Measurements from ENCODE around the gene ANKRD40CL.

The ANKRD40CL gene

DNA sequence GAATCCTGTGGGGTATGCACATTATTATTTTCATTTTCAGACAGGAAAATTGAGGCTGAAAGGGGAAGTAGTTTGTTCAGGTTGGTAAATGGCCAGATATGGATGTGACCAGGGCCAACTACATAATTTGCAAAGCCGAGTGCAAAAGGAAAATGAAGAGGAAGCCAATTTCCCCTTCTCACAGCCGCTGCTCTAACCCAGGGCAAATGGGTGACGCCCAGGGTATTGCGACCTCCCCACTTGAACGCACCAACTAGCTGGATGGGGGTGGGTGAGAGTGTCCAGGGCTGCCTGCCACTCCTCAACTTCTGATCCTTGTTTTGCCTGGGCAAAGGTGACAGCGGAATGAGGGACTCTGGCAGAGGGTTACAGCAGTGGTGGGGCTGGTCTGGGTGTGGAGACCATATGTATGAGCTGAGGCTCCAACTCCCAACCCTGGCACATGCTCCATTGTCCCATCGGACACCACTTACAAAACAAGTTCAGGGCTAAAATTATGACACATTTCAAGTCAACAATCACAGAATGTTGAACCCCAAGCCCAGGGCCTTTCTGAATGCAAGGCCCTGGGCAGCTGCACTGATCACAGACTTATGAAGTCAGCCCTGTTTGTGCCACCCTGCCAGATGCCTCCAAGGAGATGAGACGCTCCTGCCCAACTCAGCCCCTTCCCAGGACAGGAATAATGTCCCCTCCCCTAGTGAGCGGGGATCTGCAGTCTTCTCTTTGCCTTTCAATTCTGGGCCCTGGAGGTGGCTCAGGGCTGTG is 1.7 kb downstream of the ANKRD40CL start:
- H3K27me3 ChIP-seq (replicated peaks; ENCODE audit: control insufficient read depth, insufficient read depth, low read length, poor library complexity, severe bottlenecking) = peaks cover 2% of the 10 kb centered on the region
- no peak overlapping the region for H3K27ac ChIP-seq (ENCODE audit: insufficient read depth, low read length, poor library complexity, severe bottlenecking)
- no peaks in the 10 kb centered on the region for H3K36me3 ChIP-seq (ENCODE audit: control insufficient read depth, insufficient read depth, low read length)
- H3K4me3 ChIP-seq (ENCODE audit: insufficient read depth, low read depth, low read length, poor library complexity, severe bottlenecking) = no peak overlapping the region
- peaks cover 4% of the 10 kb centered on the region for H3K4me1 ChIP-seq (ENCODE audit: control insufficient read depth, insufficient read depth, low read length, poor library complexity, severe bottlenecking)
- no peak for DNase-seq
- H3K9me3 ChIP-seq (ENCODE audit: control insufficient read depth, low read length) = no peaks in the 10 kb centered on the region

DNA sequence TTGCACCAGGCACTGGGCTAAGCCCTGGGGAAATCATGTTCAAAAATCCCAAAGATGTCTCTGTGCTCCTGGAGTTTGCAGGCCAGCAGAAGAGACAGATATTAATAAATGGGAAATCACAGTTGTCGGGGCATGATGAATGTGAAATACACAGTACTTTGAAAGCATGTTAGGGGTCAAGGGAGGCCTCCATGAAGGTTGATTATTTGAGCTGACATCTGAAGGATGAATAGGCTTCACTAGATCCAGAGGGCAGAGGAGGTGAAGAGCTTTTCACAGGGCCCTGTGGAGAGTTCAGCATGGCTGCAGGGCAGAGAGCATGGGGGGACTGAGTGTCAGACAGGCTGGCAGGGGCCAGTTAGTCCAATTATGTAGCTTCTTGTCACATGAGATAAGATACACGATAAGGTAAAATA is 2.6 kb downstream of the ANKRD40CL start:
- no peak for DNase-seq
- Histone ChIP-seq H3K4me1 (ENCODE audit: control insufficient read depth, insufficient read depth, low read length, poor library complexity, severe bottlenecking) (peaks cover 4% of the 10 kb centered on the region), H3K36me3 (ENCODE audit: control insufficient read depth, insufficient read depth, low read length) (no peaks in the 10 kb centered on the region), H3K27me3 (replicated peaks; ENCODE audit: control insufficient read depth, insufficient read depth, low read length, poor library complexity, severe bottlenecking) (peaks cover 2% of the 10 kb centered on the region), H3K9me3 (ENCODE audit: control insufficient read depth, low read length) (no peaks in the 10 kb centered on the region), H3K4me3 (ENCODE audit: insufficient read depth, low read depth, low read length, poor library complexity, severe bottlenecking) (no peak overlapping the region), H3K27ac (ENCODE audit: insufficient read depth, low read length, poor library complexity, severe bottlenecking) (no peak overlapping the region)

DNA sequence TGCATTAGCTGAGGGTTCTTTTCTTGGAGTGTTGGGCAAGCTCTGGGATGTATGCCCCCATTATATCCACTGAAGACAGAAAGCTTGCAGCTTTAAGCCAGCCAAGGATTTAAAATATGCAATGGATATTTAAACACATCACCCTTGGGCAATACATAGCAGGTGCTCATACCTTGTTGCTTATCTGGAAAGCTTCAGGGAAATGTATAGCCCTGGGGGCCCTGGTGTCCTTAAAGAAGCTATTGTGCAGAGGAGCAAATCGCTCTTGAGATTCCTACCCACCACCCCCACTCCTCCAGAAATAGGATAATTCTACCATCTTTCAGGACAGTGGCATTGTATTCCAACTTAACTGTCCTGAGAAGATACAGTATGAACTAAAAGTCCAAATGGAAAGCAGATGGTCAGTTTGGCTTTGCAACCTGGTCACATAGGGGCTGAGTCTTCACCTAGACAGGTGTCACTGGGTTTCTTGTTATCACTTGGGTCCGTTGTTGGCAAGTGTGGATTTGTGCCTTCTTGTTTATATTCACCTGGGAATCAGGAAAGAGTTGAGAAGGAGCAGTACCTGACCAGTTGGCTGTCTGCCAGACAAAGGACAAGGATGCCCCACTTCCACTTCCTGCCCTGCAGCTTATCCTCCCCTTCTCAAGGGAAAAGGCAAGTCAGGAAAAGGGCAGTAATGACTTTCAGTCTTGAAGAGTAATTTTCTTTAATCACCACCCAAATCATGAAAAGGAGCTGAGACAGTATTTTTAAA is 3.4 kb downstream of the ANKRD40CL start:
- no peaks in the 10 kb centered on the region for H3K36me3 ChIP-seq (ENCODE audit: control insufficient read depth, insufficient read depth, low read length)
- no peaks in the 10 kb centered on the region for H3K9me3 ChIP-seq (ENCODE audit: control insufficient read depth, low read length)
- DNase-seq = no peak
- H3K4me1 ChIP-seq (ENCODE audit: control insufficient read depth, insufficient read depth, low read length, poor library complexity, severe bottlenecking) = peaks cover 4% of the 10 kb centered on the region
- peaks cover 2% of the 10 kb centered on the region for H3K27me3 ChIP-seq (replicated peaks; ENCODE audit: control insufficient read depth, insufficient read depth, low read length, poor library complexity, severe bottlenecking)
- H3K4me3 ChIP-seq (ENCODE audit: insufficient read depth, low read depth, low read length, poor library complexity, severe bottlenecking) = no peak overlapping the region
- no peak overlapping the region for H3K27ac ChIP-seq (ENCODE audit: insufficient read depth, low read length, poor library complexity, severe bottlenecking)

DNA sequence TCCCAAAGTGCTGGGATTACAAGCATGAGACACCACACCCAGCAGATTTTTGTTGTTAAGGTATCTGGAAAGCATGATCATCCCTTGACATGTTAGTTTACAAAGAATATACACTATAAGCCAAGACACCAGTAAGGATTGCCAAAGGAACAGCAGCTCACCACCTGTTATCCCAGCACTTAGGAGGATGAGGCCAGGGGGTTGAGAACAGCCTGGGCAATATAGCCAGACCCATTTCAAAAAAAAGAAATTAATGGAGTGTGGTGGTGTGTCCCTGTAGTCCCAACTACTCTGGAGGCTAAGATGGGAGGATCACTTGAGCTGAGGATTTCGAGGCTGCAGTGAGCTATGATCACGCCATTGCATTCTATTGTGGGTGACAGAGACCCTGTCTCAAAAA is 5.1 kb downstream of the ANKRD40CL start:
- Histone ChIP-seq H3K4me3 (ENCODE audit: insufficient read depth, low read depth, low read length, poor library complexity, severe bottlenecking) (no peak overlapping the region), H3K4me1 (ENCODE audit: control insufficient read depth, insufficient read depth, low read length, poor library complexity, severe bottlenecking) (peaks cover 4% of the 10 kb centered on the region), H3K36me3 (ENCODE audit: control insufficient read depth, insufficient read depth, low read length) (no peaks in the 10 kb centered on the region), H3K27ac (ENCODE audit: insufficient read depth, low read length, poor library complexity, severe bottlenecking) (no peak overlapping the region), H3K9me3 (ENCODE audit: control insufficient read depth, low read length) (no peaks in the 10 kb centered on the region), H3K27me3 (replicated peaks; ENCODE audit: control insufficient read depth, insufficient read depth, low read length, poor library complexity, severe bottlenecking) (peaks cover 2% of the 10 kb centered on the region)
- no peak for DNase-seq

DNA sequence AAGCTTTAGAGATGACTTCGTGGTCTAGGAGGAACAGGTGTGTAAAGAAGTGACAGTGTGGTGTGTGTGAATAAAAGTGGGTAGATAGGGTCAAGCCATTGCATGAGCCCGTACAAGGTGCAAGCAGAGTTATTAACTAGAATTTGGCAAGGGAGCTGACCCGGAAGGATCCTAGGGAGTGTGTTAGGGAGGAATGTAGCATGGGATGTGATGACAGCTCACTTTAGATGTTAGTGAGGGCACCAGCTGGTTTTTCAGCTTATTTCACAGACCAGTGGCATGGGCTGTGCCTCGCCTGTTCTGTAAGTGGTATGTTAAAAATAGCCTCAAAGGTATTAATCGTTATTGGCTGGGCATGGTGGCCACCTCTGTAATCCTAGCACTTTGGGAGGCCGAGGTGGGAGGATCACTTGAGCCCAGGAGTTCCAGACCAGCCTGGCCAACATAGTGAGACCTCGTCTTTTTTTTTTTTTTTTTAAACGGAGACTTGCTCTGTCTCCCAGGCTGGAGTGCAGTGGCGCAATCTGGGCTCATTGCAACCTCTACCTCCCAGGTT is 8.3 kb downstream of the ANKRD40CL start:
- DNase-seq = no peak
- Histone ChIP-seq H3K9me3 (ENCODE audit: control insufficient read depth, low read length) (no peaks in the 10 kb centered on the region), H3K27ac (ENCODE audit: insufficient read depth, low read length, poor library complexity, severe bottlenecking) (no peak overlapping the region), H3K27me3 (replicated peaks; ENCODE audit: control insufficient read depth, insufficient read depth, low read length, poor library complexity, severe bottlenecking) (peaks cover 2% of the 10 kb centered on the region), H3K36me3 (ENCODE audit: control insufficient read depth, insufficient read depth, low read length) (peaks cover under 1% of the 10 kb centered on the region), H3K4me3 (ENCODE audit: insufficient read depth, low read depth, low read length, poor library complexity, severe bottlenecking) (no peak overlapping the region), H3K4me1 (ENCODE audit: control insufficient read depth, insufficient read depth, low read length, poor library complexity, severe bottlenecking) (peaks cover 3% of the 10 kb centered on the region)

DNA sequence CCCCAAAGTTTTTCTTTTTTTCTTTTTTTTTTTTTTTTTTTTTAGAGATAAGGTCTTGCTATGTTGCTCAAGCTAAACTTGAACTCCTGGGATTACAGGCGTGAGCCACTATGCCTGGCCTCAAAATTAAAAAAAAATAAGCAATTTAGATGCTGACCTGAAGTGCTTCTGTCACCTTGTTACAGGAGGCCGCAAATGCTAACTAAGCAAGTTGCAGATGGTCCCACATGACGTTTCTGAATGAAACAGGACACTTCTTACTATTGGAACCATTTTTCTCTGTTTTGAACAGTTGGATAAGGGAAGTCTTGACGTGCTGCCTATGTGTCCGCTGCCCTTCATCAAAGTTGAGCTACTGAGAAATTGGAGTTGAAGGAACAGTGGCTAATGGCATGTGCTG is 8.8 kb downstream of the ANKRD40CL start:
- H3K27ac ChIP-seq (ENCODE audit: insufficient read depth, low read length, poor library complexity, severe bottlenecking) = no peak overlapping the region
- H3K36me3 ChIP-seq (ENCODE audit: control insufficient read depth, insufficient read depth, low read length) = peaks cover 6% of the 10 kb centered on the region
- H3K27me3 ChIP-seq (replicated peaks; ENCODE audit: control insufficient read depth, insufficient read depth, low read length, poor library complexity, severe bottlenecking) = peaks cover 1% of the 10 kb centered on the region

GRCh38 chr17:50754521-50754920 is 12.8 kb downstream of the ANKRD40CL start:
- Histone ChIP-seq H3K4me3 (ENCODE audit: insufficient read depth, low read depth, low read length, poor library complexity, severe bottlenecking) (no peak overlapping the region), H3K36me3 (ENCODE audit: control insufficient read depth, insufficient read depth, low read length) (peaks cover 38% of the 10 kb centered on the region), H3K27me3 (replicated peaks; ENCODE audit: control insufficient read depth, insufficient read depth, low read length, poor library complexity, severe bottlenecking) (no peaks in the 10 kb centered on the region), H3K9me3 (ENCODE audit: control insufficient read depth, low read length) (no peaks in the 10 kb centered on the region), H3K4me1 (ENCODE audit: control insufficient read depth, insufficient read depth, low read length, poor library complexity, severe bottlenecking) (no peaks in the 10 kb centered on the region), H3K27ac (ENCODE audit: insufficient read depth, low read length, poor library complexity, severe bottlenecking) (no peak overlapping the region)
- no peak for DNase-seq

More for the DNA sequence above, 8.8 kb downstream of the ANKRD40CL start:
- no peak for DNase-seq
- Histone ChIP-seq H3K9me3 (ENCODE audit: control insufficient read depth, low read length) (no peaks in the 10 kb centered on the region), H3K4me3 (ENCODE audit: insufficient read depth, low read depth, low read length, poor library complexity, severe bottlenecking) (no peak overlapping the region), H3K4me1 (ENCODE audit: control insufficient read depth, insufficient read depth, low read length, poor library complexity, severe bottlenecking) (no peaks in the 10 kb centered on the region)

DNA sequence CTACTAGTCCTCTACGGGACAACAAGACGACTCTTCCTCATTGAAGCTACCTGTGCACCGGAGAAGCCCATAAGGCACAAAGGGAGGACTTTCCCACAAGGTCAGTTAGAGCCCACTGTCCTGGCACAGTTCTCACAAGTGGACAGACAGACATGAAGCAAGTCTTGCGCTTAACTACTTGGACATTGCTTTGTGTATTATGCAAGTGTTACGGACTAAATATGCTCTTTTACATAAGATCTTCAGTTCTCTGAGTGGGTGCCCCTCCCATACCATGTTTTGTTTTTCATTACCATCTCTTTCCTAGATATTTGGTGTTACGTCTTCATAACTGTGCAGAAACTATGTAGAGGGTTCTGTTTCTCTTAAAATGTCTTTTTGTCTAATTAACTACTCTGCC is 18.1 kb downstream of the ANKRD40CL start:
- DNase-seq = no peak
- Histone ChIP-seq H3K27me3 (replicated peaks; ENCODE audit: control insufficient read depth, insufficient read depth, low read length, poor library complexity, severe bottlenecking) (no peaks in the 10 kb centered on the region), H3K36me3 (ENCODE audit: control insufficient read depth, insufficient read depth, low read length) (peaks cover 86% of the 10 kb centered on the region), H3K27ac (ENCODE audit: insufficient read depth, low read length, poor library complexity, severe bottlenecking) (no peak overlapping the region), H3K4me1 (ENCODE audit: control insufficient read depth, insufficient read depth, low read length, poor library complexity, severe bottlenecking) (no peaks in the 10 kb centered on the region), H3K4me3 (ENCODE audit: insufficient read depth, low read depth, low read length, poor library complexity, severe bottlenecking) (no peak overlapping the region), H3K9me3 (ENCODE audit: control insufficient read depth, low read length) (no peaks in the 10 kb centered on the region)

GRCh38 chr17:50745631-50746030 is 21.7 kb downstream of the ANKRD40CL start:
- no peaks in the 10 kb centered on the region for H3K27me3 ChIP-seq (replicated peaks; ENCODE audit: control insufficient read depth, insufficient read depth, low read length, poor library complexity, severe bottlenecking)
- DNase-seq = no peak
- H3K36me3 ChIP-seq (ENCODE audit: control insufficient read depth, insufficient read depth, low read length) = peaks cover 89% of the 10 kb centered on the region
- no peaks in the 10 kb centered on the region for H3K4me1 ChIP-seq (ENCODE audit: control insufficient read depth, insufficient read depth, low read length, poor library complexity, severe bottlenecking)
- no peak overlapping the region for H3K4me3 ChIP-seq (ENCODE audit: insufficient read depth, low read depth, low read length, poor library complexity, severe bottlenecking)
- no peaks in the 10 kb centered on the region for H3K9me3 ChIP-seq (ENCODE audit: control insufficient read depth, low read length)
- no peak overlapping the region for H3K27ac ChIP-seq (ENCODE audit: insufficient read depth, low read length, poor library complexity, severe bottlenecking)

GRCh38 chr17:50739098-50739497 is 28.2 kb downstream of the ANKRD40CL start:
- H3K27ac ChIP-seq (ENCODE audit: insufficient read depth, low read length, poor library complexity, severe bottlenecking) = no peak overlapping the region
- H3K9me3 ChIP-seq (ENCODE audit: control insufficient read depth, low read length) = no peaks in the 10 kb centered on the region
- peaks cover 66% of the 10 kb centered on the region for H3K36me3 ChIP-seq (ENCODE audit: control insufficient read depth, insufficient read depth, low read length)
- H3K4me3 ChIP-seq (ENCODE audit: insufficient read depth, low read depth, low read length, poor library complexity, severe bottlenecking) = no peak overlapping the region
- H3K27me3 ChIP-seq (replicated peaks; ENCODE audit: control insufficient read depth, insufficient read depth, low read length, poor library complexity, severe bottlenecking) = no peaks in the 10 kb centered on the region
- no peak for DNase-seq
- H3K4me1 ChIP-seq (ENCODE audit: control insufficient read depth, insufficient read depth, low read length, poor library complexity, severe bottlenecking) = peaks cover 5% of the 10 kb centered on the region

Data from effector memory CD4-positive, alpha-beta T cell (primary cell).